HFFc6 (cell line): Measurements from ENCODE around the gene TMEM40. TPM values are rescaled to one million over a fixed set of nuclear protein-coding genes. Genes with fewer than 3 reads are reported as not detected.

Experiments used
- DNase-seq: peaks from one replicate; pipeline ENCODE4 v3.0.0-alpha.2; 2018
- H3K27ac Mint-ChIP-seq: 2 replicates; pipeline ENCODE4 v1.8.0; 2020; ENCODE audit warnings: mild to moderate bottlenecking, mixed read lengths
- H3K27me3 Mint-ChIP-seq: 2 replicates; pipeline ENCODE4 v1.8.0; 2021; ENCODE audit warnings: mild to moderate bottlenecking, moderate library complexity, mixed read lengths; ENCODE audit not compliant: insufficient read depth
- H3K36me3 Mint-ChIP-seq: 2 replicates; pipeline ENCODE4 v1.8.0; 2021; ENCODE audit warnings: low read depth, mixed read lengths
- H3K4me1 Mint-ChIP-seq: 2 replicates; pipeline ENCODE4 v1.8.0; 2020; ENCODE audit warnings: low read depth, mixed read lengths
- H3K4me3 Mint-ChIP-seq: 2 replicates; pipeline ENCODE4 v1.8.0; 2020; ENCODE audit warnings: mild to moderate bottlenecking, moderate library complexity, mixed read lengths
- H3K9me3 Mint-ChIP-seq: 2 replicates; pipeline ENCODE4 v1.8.0; 2020; ENCODE audit warnings: mild to moderate bottlenecking, mixed read lengths
- total RNA-seq, 6 experiments: library from RNA; stranded (reverse); fragmentation: NEBNext Ultra II Directional; extraction: Animal tissue kit (Norgen Biotek cat#: 25700); gene quantifications; 2 replicates in 1 of 6; 3 replicates in 5 of 6; pipeline ENCODE4 v1.2.3, GENCODE V29; 2021
- TF ChIP-seq, protein P1 (sequence below): fragments of 200-600 bp; sonication (generic); IDR thresholded peaks from 2 replicates; pipeline ENCODE4 v1.5.0; 2021; ENCODE audit warnings: antibody characterized with exemption, mild to moderate bottlenecking

Gene TMEM40
- total RNA-seq, 6 experiments from 2014 or later: 0.32 to 0.40 (median 0.36) TPM; not detected in 3

DNA sequence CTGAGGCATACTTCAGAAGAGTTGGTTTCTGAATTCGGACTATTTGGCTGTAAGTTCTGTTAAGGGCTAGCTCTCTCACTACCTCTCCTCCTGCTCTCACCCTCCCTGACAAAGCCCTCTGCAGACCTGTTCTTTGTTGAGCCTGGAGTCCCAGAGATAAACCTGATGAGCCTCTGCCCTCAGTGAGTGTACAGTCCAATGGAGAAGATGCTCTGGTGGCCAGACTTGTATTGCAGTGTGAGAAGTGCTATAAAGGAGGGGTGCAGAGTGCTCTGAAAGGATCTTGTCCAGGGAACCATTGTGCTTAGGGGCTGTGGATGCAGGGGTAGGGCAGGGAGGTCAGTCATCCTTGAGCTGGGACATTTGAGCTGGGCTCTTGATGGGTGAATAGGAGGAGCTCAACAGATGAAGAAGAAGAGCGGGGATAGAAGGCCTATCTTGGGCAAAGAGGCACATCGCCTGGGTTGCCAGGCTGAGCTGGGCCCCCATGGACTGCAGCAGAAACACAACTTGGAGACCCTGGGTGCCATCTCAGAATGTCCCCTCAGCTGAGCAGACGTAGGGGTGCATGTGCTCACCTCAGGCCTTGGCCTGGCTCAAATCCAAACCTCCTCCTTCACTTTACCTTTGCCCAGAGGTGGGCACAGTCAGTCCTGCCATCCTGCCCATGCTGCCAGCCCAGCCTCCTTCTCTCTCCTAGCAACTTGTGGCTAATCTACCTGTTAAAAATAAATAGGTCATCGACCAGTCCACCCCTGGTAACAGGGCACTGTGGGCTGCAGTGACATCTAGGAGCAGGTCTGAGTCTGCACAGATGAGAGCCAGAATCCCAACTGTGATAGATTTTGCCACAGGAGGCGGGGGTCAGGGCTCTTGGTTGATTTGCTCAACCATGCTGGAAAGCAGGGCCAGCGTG, 40.7 kb upstream of the TMEM40 start:
- peaks cover 9% of the 10 kb centered on the region; the same call in 1 of the 2 replicates for H3K36me3 Mint-ChIP-seq
- peaks cover 10% of the 10 kb centered on the region for H3K4me1 Mint-ChIP-seq
- no peak overlapping the region for H3K4me3 Mint-ChIP-seq
- H3K27me3 Mint-ChIP-seq: peaks cover 10% of the 10 kb centered on the region
- no peak overlapping the region for H3K27ac Mint-ChIP-seq
- TF ChIP-seq, protein P1, sequence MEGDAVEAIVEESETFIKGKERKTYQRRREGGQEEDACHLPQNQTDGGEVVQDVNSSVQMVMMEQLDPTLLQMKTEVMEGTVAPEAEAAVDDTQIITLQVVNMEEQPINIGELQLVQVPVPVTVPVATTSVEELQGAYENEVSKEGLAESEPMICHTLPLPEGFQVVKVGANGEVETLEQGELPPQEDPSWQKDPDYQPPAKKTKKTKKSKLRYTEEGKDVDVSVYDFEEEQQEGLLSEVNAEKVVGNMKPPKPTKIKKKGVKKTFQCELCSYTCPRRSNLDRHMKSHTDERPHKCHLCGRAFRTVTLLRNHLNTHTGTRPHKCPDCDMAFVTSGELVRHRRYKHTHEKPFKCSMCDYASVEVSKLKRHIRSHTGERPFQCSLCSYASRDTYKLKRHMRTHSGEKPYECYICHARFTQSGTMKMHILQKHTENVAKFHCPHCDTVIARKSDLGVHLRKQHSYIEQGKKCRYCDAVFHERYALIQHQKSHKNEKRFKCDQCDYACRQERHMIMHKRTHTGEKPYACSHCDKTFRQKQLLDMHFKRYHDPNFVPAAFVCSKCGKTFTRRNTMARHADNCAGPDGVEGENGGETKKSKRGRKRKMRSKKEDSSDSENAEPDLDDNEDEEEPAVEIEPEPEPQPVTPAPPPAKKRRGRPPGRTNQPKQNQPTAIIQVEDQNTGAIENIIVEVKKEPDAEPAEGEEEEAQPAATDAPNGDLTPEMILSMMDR: no peak
- no peaks in the 10 kb centered on the region for H3K9me3 Mint-ChIP-seq
- no peak for DNase-seq

DNA sequence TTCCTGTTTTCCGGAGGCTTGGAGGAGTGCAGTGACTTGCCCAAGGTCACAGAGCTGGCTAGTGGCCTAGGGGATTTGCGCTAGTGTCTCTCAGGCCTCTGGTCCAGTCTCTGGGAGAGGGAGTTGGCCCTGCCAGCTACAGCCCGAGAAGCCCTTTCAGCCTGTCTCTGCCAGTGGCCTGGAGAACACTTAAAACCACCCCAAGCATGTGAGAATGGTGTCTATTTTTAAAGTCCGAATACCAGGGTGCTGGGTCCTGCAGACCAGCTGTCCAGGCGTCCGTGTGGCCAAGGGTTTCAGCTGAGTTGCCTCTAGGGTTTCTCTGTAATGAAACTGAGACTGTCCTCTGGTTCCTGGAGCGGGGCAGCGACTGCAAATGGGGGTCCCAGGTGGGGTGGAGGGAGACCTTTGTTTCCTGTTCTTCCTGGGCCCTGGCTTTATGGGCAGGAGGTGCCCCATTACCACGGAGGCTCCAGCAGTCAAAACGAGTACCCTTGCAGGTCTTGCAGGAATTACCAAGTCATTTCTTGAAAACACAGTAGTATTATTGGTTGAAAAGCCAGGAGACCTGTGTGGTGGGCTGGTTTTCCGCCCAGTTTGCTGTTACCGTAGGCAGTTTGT, 39.6 kb upstream of the TMEM40 start:
- Mint-ChIP-seq H3K36me3 (0 out of 2 replicates have a peak, but pooled peaks cover 3% of the 10 kb centered on the region), H3K4me1 (peaks cover 10% of the 10 kb centered on the region), H3K27ac (no peak overlapping the region), H3K27me3 (peaks cover 10% of the 10 kb centered on the region), H3K4me3 (no peak overlapping the region), H3K9me3 (no peaks in the 10 kb centered on the region)
- TF ChIP-seq, protein P1: no peak
- DNase-seq: no peak

DNA sequence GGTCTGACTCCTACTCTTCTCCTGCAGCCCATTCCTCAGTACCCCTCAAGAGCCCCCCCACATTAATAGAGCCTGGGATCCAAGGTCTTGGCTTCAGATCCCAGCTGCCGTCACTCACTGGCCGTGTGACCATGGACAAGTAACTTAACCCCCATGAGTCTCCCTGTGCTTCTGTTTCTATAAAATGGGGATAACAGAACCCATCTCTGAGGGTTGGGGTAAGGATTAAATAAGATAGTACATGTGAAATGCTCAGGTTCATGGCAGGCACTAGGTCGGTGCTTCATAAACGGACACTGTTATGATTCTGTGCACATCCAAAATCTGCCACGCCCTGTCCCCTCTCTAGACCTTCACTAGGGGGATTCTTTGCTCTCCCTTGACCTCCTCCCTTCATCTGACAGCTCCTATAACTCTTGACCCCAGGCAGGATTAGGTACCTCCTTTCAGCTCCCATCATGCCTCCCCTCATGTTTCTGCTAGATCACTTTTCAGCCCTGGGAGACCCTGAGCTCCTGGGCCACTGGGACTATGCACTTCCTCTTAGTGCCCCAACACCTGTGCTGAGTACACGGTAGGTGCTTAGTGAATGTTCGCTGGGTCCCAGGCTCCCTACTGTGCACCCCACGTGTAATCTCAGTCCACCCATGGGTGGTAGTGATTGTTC, 39.0 kb upstream of the TMEM40 start:
- DNase-seq: no peak
- TF ChIP-seq, protein P1: no peak
- Mint-ChIP-seq H3K4me1 (peaks cover 10% of the 10 kb centered on the region), H3K4me3 (peak overlapping the region; percentile 41; the same call in 1 of the 2 replicates), H3K36me3 (no peaks in the 10 kb centered on the region), H3K27me3 (peaks cover 10% of the 10 kb centered on the region), H3K9me3 (no peaks in the 10 kb centered on the region), H3K27ac (no peak overlapping the region)

DNA sequence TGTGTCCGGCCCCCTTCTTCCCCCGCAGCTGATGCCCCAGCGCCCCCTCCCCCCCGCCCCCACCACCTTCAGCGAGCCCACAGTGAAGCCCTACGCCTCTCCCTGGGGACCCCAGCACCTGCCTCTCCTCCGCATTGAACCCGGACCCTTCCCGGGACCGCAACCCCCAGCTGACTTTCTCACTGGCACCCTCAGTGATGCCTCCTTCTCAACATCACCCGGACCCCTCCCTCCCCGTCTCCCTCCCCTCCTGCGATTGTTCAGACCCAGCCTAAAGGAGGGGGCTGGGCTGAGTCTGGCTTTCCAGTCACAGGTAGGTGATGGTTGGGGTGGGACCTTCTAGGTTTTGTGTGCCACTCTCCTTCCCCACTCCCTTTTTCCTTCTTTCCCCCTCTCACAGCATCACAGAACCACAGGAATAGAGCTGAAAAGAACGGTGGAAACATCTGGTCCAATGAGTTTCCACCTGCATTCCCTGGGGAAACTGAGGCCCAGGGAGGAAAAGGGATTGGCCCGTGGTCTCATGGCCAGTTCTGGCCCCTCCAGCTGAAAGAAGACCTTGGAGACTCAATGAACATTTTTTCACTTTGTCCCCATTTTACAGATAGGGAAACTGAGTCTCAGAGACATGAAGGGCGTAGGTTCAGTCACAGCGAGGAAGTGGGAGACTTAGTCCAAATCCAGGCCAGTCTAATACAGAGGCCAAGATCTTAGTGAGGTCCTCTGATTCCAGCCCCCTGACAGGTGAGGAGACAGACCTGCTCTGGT, 38.2 kb upstream of the TMEM40 start:
- peaks cover 10% of the 10 kb centered on the region for H3K27me3 Mint-ChIP-seq
- TF ChIP-seq, protein P1: no peak
- no peak overlapping the region; the same call in 1 of the 2 replicates for H3K27ac Mint-ChIP-seq
- no peak for DNase-seq
- peak overlapping the region; percentile 88 for H3K4me3 Mint-ChIP-seq
- H3K4me1 Mint-ChIP-seq: peaks cover 10% of the 10 kb centered on the region
- no peaks in the 10 kb centered on the region for H3K9me3 Mint-ChIP-seq
- H3K36me3 Mint-ChIP-seq: no peaks in the 10 kb centered on the region
